ENCODE results near the gene PALM3. TPM values are rescaled to one million over a fixed set of nuclear protein-coding genes. Genes with fewer than 3 reads are reported as not detected.

Gene PALM3
- total RNA-seq, 1 donor from 2014 or later = 1.7 TPM

GRCh38 chr19:14105680-14106079 lies 43.8 kb upstream of the PALM3 start:
- no peaks in the 10 kb centered on the region for H3K9me3 ChIP-seq
- H3K4me3 ChIP-seq = no peak overlapping the region
- no peak for TF ChIP-seq CTCF (IDR thresholded peaks at IDR 0.05)
- no peak for DNase-seq (ENCODE audit: low spot score in 2 of 2)
- no peaks in the 10 kb centered on the region for H3K27me3 ChIP-seq
- peaks cover 61% of the 10 kb centered on the region in 2 donors for H3K36me3 ChIP-seq
- H3K4me1 ChIP-seq = peaks cover 3 to 30% of the 10 kb centered on the region in 2 donors
- intact Hi-C loops (cut with DNase I) = loop anchor here (2.0 kb wide), 1 partner anchor 15 kb away; the partner anchor contains the start of gene SAMD1
- no peak overlapping the region for H3K27ac ChIP-seq

GRCh38 chr19:14103310-14103709 lies 41.4 kb upstream of the PALM3 start:
- no peaks in the 10 kb centered on the region for H3K9me3 ChIP-seq
- TF ChIP-seq CTCF (IDR thresholded peaks at IDR 0.05) = no peak
- no peaks in the 10 kb centered on the region for H3K27me3 ChIP-seq
- intact Hi-C loops (cut with DNase I) = no loop called here
- peaks cover 79 to 81% of the 10 kb centered on the region in 2 donors for H3K36me3 ChIP-seq
- H3K27ac ChIP-seq = no peak overlapping the region
- peaks cover 0 to 15% of the 10 kb centered on the region in 2 donors for H3K4me1 ChIP-seq
- H3K4me3 ChIP-seq = no peak overlapping the region
- no peak for DNase-seq (ENCODE audit: low spot score in 2 of 2)

GRCh38 chr19:14102756-14103155 lies 40.9 kb upstream of the PALM3 start:
- intact Hi-C loops (cut with DNase I) = no loop called here
- peaks cover 85 to 86% of the 10 kb centered on the region in 2 donors for H3K36me3 ChIP-seq
- no peak for TF ChIP-seq CTCF (IDR thresholded peaks at IDR 0.05)
- peak overlapping the region in 1 of 2 donors; percentile 30 for H3K27ac ChIP-seq
- peaks cover 0 to 9% of the 10 kb centered on the region in 2 donors for H3K4me1 ChIP-seq
- no peaks in the 10 kb centered on the region for H3K9me3 ChIP-seq
- DNase-seq (ENCODE audit: low spot score in 2 of 2) = no peak
- no peaks in the 10 kb centered on the region for H3K27me3 ChIP-seq
- H3K4me3 ChIP-seq = no peak overlapping the region

GRCh38 chr19:14102102-14102696 lies 40.3 kb upstream of the PALM3 start:
- Histone ChIP-seq H3K36me3 (peaks cover 91 to 92% of the 10 kb centered on the region in 2 donors), H3K9me3 (no peaks in the 10 kb centered on the region), H3K4me1 (peaks cover 0 to 4% of the 10 kb centered on the region in 2 donors), H3K27ac (peak overlapping the region in 1 of 2 donors; percentile 30), H3K27me3 (no peaks in the 10 kb centered on the region), H3K4me3 (no peak overlapping the region)
- TF ChIP-seq CTCF (IDR thresholded peaks at IDR 0.05) = no peak
- intact Hi-C loops (cut with DNase I) = no loop called here
- no peak for DNase-seq (ENCODE audit: low spot score in 2 of 2)

GRCh38 chr19:14101003-14101545 lies 39.2 kb upstream of the PALM3 start:
- no peak overlapping the region for H3K27ac ChIP-seq
- H3K9me3 ChIP-seq = no peaks in the 10 kb centered on the region
- H3K4me1 ChIP-seq = no peaks in the 10 kb centered on the region
- intact Hi-C loops (cut with DNase I) = no loop called here
- DNase-seq (ENCODE audit: low spot score in 2 of 2) = no peak
- H3K36me3 ChIP-seq = peaks cover 91 to 95% of the 10 kb centered on the region in 2 donors
- TF ChIP-seq CTCF (IDR thresholded peaks at IDR 0.05) = no peak
- H3K27me3 ChIP-seq = no peaks in the 10 kb centered on the region
- H3K4me3 ChIP-seq = no peak overlapping the region

Measured in ascending aorta (tissue), 2 donors.